Activated CD4-positive, alpha-beta T cell treated with anti-CD3 and anti-CD28 coated beads for 24 hours (primary cell): ENCODE data around the gene YWHAB.
"Not testable (repeated sequence)": the region's sequence is repeated elsewhere in the genome, so short reads cannot be mapped to it uniquely, and the experiment has no call there.

Source experiments
- DNase-seq, 2 donors: peaks; one replicate each; pipeline ENCODE4 v3.0.0-alpha.2; 2020; ENCODE audit warnings: low read depth in 2 of 2

The YWHAB gene

DNA sequence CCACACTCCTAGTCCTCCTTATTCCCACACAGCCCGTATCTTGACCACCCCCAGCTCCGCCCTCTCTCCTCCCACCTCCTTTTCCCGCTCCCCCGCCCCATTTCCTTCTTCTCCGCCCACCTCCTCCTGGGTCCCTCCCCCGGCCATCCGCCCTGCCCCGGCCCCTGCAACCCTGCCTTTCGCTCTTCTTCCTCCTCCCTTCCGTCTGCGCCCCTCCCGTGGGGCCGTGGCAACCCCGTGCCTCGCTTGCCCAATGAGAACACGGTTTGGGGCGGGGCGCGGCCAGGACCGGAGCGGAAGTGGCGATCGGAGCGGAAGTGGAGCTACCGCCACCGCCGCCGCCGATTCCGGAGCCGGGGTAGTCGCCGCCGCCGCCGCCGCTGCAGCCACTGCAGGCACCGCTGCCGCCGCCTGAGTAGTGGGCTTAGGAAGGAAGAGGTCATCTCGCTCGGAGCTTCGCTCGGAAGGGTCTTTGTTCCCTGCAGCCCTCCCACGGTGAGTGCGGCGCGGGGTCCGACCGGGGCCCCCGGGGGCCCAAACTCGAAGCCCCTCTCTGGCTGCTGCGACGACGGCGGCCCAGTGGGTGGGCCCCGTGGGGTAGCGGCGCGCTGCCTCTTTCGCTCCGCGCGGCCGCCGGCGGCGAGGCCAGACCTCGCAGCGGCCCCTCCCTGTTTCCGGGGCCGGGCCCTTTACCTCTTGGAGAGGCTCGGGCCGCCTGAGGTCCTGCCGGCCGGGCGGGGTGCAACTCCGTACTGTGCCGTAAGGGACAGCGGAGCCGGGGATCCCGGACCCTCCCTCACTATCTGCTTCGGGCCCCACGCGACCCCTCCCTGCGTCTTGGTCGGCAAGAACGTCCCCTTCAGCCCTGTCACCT lies at the start of gene YWHAB:
YWHAB (plus strand) TSS at position 314 of the 874 bp plus-strand sequence. CDS start 15,829 bp downstream, outside the sequence.
- peak; percentile 97 to 98 for DNase-seq

DNA sequence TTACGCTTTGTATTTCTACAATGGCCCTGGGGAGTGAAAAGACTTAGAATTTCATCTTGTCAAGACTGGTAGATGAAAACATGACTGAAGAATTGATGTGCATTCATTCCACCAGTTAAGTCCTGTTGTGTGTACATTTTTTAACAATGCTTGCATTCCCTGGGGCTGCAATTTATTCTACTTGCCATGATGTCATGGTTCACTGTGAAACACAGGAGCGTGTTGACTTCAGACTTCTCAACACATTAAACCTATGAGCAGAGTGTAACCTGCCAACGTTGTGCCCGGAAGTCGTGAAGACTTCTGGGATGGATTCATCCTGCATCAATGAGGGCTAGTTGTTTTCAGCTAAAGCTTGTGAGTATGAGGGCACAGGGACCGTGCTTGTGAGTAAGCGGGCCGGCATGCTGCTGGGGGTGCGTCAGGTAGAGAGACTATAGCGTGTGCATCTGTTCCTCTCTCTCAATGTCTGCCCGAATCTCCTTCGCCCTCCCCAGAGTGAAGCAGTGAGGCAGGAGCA lies 48.8 kb upstream of the YWHAB start:
- no peak for DNase-seq

DNA sequence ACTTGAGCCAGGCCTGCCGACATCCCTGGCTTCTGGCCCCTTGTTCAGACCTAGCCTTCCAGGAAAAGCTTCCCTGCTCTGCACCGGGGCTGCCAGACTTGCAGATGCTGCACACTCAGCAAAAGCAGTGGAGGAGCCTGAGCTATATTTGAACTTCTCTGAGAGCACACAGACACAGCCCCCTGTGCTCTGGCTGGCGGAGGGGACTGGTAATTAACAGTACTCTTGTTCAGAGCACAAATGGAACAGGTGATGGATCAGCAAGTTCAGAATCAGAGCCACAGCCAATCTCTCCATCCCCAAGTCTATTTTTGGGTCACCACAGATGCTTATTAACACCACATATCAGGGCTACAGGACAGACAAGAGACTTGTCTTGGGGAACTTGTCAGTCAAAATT lies 47.6 kb upstream of the YWHAB start:
- DNase-seq, result no peak

DNA sequence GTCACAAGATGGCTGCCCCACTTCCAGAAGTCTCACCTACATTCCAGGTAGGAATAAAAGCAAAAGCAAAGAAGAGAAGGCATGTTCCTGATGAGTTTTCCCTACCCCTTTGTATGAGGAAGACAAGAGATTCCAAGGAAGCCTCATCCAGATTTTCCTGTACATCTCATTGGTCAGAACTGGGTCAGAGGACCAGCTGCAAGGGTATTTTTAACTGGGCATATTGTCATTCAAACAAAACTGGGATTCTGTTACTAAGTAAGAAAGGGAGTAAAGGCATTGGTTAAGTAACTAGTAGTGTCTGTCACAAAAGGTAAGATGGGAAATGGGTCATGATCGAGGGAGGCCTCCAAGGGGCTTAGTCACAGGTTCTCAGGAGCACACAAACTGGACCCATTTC lies 47.0 kb upstream of the YWHAB start:
- DNase-seq, result no peak

DNA sequence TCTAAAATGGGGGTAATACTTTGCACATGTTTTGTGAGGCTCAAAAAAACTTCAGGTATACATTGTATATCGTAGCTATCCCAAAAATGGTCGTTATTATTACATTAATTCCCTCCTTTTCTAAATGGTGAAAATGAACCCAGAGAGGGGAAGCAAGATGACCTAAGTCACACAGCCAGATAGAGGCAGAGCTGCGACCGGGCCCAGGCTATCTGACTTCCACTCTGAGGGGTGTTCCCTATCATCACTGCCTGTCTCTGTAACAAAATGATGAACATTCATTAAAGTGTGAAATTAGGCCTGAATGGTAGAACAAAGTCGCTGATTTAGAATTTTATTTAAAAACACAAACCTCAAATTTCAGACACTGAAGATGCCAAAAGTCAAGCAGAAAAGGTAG lies 46.0 kb upstream of the YWHAB start:
- DNase-seq, result no peak

DNA sequence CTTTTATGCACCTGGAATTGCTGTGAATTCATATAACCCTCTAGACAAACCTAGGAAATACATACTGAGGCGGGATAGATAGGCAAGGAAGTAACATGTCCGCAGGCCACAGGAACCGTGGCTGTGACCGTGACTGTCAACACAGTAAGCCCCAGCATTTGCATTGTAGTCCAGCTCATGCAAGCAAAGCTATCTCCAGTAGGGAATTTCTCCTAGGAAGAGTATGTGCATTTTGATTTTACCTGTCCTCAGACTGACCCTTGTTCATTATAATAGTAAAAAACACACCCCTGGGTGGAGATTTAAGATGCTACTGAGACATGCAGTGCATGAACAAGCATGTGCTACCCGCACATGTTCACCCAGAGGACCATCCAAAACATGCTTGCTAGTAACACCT lies 44.7 kb upstream of the YWHAB start:
- no peak for DNase-seq

DNA sequence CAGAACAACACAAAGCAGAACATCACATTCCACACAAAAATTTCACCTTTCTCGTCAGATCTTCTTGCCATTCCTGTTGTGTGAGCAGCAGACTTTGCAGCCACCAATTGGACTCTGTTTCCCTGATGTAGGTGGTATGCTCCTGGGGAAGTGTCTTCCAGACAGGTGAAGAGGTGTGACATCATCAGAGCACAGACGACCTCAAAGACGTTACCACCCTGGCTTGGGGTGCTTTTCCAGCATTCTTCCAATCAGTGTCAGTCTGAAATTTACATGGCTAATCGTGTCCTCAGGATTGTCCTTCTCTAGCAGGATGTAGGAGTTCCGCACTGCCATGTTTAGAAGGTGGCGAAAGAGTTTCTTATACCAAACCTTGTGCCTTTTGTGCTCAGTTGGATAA lies 43.5 kb upstream of the YWHAB start:
- DNase-seq, result no peak

DNA sequence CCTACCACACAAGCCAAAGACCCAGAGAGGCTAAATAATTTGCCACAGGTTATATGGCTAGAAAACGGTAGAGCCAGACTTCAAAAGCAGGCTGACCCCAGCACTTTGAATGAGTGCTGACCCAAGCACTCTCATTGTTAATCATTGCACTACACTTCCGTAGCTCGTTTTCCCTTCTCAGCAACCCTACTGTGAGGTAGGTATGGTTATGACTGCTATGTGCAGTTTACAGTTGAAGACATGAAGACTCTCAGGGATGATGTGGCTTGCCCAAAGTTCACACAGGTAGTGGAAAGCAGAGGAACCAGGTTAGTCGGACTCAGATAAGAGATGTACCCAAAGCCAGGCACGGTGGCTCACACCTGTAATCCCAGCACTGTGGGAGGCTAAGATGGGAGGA lies 41.6 kb upstream of the YWHAB start:
- DNase-seq, result no peak

DNA sequence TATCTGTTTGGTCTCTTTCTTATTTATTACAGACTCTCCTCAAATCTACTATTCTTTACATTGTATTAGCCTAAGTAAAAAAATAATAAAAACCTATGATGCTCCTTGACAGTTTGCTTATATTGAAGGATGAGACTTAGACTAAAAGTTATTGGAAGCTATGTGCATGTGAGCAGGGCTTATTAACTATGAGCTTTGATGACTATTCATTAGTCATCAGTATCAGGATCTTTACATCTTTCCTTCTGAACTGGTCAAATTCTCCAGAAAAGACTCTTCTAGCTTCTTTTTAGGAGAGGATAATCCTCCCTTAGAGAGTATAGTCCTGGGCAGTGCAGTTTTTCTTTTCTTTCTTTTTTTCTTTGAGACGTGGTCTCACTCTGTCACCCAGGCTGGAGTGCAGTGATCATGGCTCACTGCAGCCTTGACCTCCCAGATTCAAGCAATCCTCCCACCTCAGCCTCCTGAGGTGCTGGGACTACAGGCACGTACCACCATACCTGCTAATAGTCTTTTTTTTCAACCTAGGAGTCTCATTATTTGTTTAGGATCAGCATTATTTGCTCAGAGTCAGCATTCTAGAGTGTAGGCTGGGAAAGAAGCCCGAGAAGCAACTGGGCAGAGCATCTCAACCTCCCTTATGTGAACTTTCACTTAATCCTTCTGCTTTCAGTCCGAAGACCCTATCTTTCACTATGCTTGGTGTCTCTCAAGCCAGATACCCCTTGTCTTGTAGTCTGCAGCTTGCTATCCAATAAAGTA lies 37.1 kb upstream of the YWHAB start:
- DNase-seq, result no peak

DNA sequence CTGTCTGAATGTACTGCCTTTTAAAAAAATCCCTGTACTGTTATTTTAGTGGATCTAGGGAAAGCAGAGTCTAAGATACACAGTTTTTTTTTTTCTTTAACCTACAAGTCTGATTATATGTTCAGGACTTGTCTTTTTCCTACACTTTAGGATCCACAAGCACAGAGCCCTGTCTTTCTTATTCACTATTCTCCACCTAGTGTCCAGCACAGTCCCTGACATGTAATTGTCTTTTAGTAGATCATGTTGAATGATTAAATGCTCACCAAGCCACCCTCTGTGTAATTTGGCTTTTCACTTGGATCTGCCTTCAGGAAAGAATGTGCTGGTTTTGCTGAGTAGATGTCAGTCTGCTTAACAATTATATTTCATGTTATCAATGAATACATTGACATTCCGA lies 35.8 kb upstream of the YWHAB start:
- DNase-seq, result no peak

DNA sequence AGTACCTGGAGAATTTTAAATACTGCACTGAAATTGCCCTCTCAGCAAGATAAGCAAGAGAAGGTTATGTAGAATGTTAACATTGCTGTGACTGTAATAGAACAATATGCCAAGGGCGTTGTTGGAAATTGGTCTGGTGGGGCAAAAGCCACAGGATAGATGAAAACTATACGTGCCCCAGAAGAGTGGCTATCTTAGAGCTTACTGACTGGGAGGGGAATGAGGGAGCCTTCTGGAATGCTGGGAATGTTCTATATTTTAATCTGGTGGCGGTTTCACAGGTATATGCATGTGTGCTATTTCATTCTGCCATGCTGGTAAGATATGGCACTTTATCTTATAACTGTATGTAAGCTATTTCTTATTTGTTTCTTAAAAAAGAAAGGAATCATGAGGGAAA lies 35.2 kb upstream of the YWHAB start:
- DNase-seq, result no peak

DNA sequence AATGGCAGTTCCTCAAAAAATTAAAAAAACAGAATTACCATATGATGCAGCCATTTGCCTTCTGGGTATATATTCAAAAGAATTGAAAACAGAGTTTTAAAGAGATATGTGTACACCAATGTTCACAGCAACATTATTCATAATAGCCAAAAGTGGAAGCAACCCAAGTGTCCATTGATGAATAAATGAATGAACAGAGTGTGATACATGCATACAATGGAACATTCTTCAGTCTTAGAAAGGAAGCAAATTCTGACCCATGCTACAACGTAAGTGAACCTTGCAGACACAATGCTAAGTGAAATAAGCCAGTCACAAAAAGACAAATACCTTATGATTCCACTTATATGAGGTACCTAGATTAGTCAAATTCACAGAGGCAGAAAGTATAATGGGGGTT lies 34.7 kb upstream of the YWHAB start:
- no peak for DNase-seq

DNA sequence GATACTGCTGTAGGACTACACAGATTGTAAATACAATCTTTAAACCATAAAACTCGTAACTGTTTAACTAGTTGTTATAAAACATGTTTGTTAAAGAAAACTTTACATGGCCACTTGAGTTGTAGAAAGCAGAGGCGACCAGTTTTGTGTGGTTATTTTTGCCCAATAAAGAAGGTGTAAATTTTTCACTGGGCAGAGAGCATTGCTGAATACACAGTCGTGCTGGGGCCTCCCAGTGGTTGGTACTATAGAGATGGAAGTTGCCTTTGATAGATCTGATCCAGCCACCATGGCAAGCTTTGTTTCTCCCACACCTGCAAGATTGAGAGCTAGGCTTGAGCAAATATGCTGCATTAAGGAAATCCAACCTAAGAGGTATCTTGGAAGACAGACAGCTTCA lies 34.0 kb upstream of the YWHAB start:
- DNase-seq, result no peak

DNA sequence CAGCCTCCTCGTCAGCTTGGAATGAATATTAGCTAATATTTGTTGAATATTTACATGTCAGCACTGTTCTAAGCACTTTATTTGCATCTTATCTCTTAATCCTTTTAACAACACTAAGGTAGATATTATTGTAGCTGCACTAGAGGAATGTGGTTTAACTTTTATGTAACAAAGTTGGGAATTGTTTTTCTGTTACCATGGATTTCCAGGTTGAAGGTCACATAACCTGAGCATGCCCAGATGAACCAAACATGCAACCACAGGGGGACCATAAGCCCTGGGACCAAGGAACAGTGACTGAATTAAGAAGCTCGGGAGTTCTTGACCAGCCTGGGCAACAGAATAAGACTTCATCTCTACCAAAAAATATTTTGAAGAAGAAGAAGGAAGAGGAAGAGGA lies 29.1 kb upstream of the YWHAB start:
- no peak for DNase-seq

DNA sequence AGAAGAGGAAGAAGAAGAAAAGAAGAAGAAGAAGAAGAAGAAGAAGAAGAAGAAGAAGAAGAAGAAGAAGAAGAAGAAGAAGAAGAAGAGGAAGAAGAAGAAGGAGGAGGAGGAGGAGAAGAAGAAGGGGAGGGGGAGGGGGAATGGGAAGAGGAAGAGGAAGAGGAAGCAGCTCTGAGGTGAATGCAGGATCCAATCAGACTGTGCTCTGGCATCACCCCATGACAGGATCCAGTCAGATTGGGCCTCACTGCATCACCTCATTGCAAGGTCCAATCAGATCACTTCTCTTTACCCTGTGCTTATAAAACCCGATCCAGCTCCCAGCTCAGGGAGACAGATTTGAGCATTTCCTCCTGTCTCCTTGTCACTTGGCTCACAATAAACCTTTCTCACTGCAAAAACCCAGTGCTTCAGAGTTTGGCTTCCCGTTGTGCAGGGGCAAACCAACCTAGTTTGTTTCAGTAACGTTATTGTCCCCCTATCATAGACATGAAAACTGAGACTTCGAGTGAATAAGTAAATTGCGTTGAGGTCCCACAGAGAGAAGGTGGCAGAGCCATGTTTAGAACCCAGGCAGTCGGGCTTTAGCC lies 28.6 kb upstream of the YWHAB start:
- no peak for DNase-seq

DNA sequence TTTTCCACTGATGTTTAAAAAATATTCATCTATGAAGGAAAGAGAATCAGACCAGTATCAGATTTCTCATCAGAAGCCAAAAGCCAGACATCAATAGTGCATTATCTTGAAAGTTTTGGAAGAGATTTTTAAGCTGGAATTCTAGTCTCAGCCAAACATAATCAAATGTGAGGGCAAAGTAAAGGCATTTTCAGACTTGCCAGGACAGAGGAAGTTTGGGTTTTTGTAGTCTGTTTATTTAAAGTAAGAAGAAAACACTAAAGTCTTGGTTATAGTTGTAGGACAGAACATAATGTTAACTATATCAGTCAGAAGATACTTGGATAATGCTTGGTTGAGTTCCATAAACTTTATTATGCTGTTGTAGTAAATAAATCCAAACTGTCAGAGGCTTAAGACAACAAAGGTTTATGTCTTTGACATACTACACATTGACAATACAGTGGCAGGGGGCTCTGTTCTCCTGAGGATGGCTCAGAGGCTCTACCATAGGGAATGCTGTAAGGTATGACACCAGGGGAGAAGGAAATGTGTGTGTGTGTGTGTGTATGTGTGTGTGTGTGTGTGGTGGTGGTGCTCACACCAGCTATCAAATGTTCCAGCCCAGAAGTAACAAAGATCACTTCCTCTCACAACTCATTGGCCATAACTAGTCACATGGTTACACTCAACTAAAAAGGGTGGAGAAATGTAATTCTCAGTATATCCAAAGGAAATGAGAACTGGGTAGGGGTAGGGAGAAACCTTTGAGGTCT lies 26.7 kb upstream of the YWHAB start:
- no peak for DNase-seq

DNA sequence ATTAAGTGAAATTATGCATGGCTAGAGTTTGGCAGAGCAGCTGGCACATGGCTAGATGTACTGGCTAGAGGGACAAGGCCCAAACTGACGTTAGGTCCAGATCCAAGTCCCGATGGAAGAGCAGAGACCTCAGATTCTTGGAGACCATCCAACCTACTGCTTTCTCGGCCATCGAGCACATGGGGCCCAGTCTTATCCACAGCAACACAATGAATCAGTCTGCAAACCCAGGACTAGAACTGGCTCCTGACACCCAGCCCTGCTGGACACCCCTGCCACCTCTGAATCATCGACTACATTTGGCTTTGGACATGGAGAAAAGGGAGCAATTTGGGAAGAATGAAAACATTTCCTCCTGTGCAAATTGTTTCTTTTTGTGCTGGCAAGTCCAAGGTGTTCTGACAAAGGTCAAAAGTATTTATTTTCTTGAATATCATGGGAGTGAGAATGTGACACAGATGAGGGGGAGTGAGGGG lies 23.9 kb upstream of the YWHAB start:
- no peak for DNase-seq

DNA sequence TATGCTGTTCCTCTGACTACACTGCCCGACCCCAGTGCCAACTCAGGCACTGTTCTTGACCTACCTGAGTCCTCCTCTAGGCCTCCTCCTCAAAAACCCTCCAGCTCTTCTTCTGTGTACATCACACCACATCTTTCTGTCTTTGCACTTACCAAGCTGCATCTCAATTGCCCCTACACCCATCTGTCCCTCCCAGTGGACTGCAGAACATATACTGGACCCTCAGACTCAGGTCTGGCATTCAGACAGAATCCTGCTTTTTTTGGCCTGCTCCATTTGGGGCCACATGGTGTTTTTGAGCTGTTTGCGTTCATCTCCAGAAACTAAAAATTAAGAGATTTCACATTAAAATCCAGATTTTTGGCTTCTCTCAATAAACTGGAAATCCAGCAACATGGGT lies 23.2 kb upstream of the YWHAB start:
- no peak for DNase-seq

DNA sequence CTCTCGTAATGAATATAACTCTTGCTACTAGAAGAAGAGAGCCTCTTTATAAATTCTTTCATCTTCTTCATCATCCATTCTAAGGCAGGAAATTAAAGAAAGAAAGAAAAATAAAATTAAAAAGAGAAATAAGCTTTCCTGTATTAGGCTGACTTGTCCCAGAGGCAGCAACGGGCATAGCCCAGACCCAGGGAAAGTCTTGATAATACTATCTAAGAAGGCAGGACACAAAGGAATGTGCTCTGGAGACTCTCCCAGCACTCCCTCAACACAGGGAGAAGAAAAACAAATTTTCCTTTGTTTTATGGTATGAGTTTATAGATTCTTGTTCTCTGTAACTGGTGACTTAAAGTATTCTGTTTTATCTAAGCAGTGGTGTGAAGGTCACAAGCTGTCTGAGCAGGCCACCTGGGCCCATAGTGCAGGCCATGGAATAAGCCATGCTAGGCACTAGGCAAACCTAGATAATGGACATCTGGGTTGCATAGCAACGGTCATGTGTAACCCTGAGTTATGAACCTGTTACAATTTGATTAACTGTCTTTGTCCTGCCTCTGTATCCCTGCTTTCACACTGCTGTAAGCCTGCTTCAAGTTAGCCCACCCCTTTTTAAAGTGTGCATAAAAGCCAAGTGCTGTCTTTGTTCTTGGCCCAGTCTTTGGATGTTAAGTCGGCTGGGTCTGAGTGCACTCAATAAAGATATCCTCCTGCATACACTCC lies 22.0 kb upstream of the YWHAB start:
- DNase-seq, result not testable (repeated sequence)

DNA sequence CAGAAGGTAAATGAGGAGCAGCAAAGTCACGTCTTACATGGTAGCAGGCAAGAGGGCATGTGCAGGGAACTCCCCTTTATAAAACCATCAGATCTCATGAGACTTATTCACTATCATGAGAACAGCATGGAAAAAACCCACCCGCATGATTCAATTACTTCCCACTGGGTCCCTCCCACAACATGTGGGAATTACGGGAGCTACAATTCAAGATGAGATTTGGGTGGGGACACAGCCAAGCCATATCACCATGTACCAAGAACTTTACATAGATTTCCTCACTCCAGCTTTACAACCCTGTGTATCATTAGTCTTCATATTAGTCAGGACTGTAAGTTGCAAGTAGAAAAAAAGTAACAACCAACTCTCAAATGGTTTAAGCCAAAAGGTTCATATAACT lies 21.0 kb upstream of the YWHAB start:
- not testable (repeated sequence) for DNase-seq
